ENCODE measurements around the gene C6orf52.
"Not testable (repeated sequence)": the region's sequence is repeated elsewhere in the genome, so short reads cannot be mapped to it uniquely, and the experiment has no call there.

The C6orf52 gene

GRCh38 chr6:10662207-10662606 is 32.2 kb downstream of the C6orf52 start:
- H3K9me3 ChIP-seq (ENCODE audit: severe bottlenecking) = no peaks in the 10 kb centered on the region
- H3K36me3 ChIP-seq (ENCODE audit: low read depth) = no peaks in the 10 kb centered on the region
- TF ChIP-seq CTCF (IDR thresholded peaks at IDR 0.05; ENCODE audit: poor library complexity, severe bottlenecking) = no peak
- no peaks in the 10 kb centered on the region for H3K4me1 ChIP-seq (ENCODE audit: insufficient read depth, poor library complexity, severe bottlenecking)
- DNase-seq (ENCODE audit: low spot score) (no peak), ATAC-seq (ENCODE audit: low read depth) (no peak)
- H3K4me3 ChIP-seq (ENCODE audit: severe bottlenecking) = no peak overlapping the region
- no peak overlapping the region for H3K27ac ChIP-seq (ENCODE audit: poor library complexity, severe bottlenecking)
- H3K27me3 ChIP-seq (ENCODE audit: insufficient read depth, poor library complexity, severe bottlenecking) = peaks cover 2% of the 10 kb centered on the region

GRCh38 chr6:10660431-10661191 is 33.8 kb downstream of the C6orf52 start:
- H3K27me3 ChIP-seq (ENCODE audit: insufficient read depth, poor library complexity, severe bottlenecking); H3K36me3 ChIP-seq (ENCODE audit: low read depth); DNase-seq (ENCODE audit: low spot score); H3K9me3 ChIP-seq (ENCODE audit: severe bottlenecking); H3K4me1 ChIP-seq (ENCODE audit: insufficient read depth, poor library complexity, severe bottlenecking); H3K27ac ChIP-seq (ENCODE audit: poor library complexity, severe bottlenecking); ATAC-seq (ENCODE audit: low read depth); H3K4me3 ChIP-seq (ENCODE audit: severe bottlenecking): not testable (repeated sequence)

- H3K27me3 ChIP-seq (ENCODE audit: insufficient read depth, poor library complexity, severe bottlenecking) = no peaks in the 10 kb centered on the region
- ATAC-seq (ENCODE audit: low read depth) = peak; percentile 62; the same call in 2 of the 3 replicates
- no peak for DNase-seq (ENCODE audit: low spot score)
- H3K27ac ChIP-seq (ENCODE audit: poor library complexity, severe bottlenecking) = no peak overlapping the region
- no peaks in the 10 kb centered on the region for H3K9me3 ChIP-seq (ENCODE audit: severe bottlenecking)
- H3K4me1 ChIP-seq (ENCODE audit: insufficient read depth, poor library complexity, severe bottlenecking) = no peaks in the 10 kb centered on the region
- H3K4me3 ChIP-seq (ENCODE audit: severe bottlenecking) = peak overlapping the region; percentile 32
- TF ChIP-seq CTCF (IDR thresholded peaks at IDR 0.05; ENCODE audit: poor library complexity, severe bottlenecking) = no peak
- no peaks in the 10 kb centered on the region for H3K36me3 ChIP-seq (ENCODE audit: low read depth)
Observed at GRCh38 chr6:10659699-10660348, 34.6 kb downstream of the C6orf52 start.

- no peaks in the 10 kb centered on the region for H3K27me3 ChIP-seq (ENCODE audit: insufficient read depth, poor library complexity, severe bottlenecking)
- no peaks in the 10 kb centered on the region for H3K9me3 ChIP-seq (ENCODE audit: severe bottlenecking)
- H3K27ac ChIP-seq (ENCODE audit: poor library complexity, severe bottlenecking) = no peak overlapping the region
- ATAC-seq (ENCODE audit: low read depth) = no peak
- no peaks in the 10 kb centered on the region for H3K36me3 ChIP-seq (ENCODE audit: low read depth)
- TF ChIP-seq CTCF (IDR thresholded peaks at IDR 0.05; ENCODE audit: poor library complexity, severe bottlenecking) = no peak
- DNase-seq (ENCODE audit: low spot score) = no peak
- peak overlapping the region; percentile 32 for H3K4me3 ChIP-seq (ENCODE audit: severe bottlenecking)
- H3K4me1 ChIP-seq (ENCODE audit: insufficient read depth, poor library complexity, severe bottlenecking) = no peaks in the 10 kb centered on the region
Observed at GRCh38 chr6:10658910-10659698, 35.3 kb downstream of the C6orf52 start.

GRCh38 chr6:10655508-10656055 is 38.8 kb downstream of the C6orf52 start:
- DNase-seq (ENCODE audit: low spot score) = no peak
- H3K36me3 ChIP-seq (ENCODE audit: low read depth) = no peaks in the 10 kb centered on the region
- no peak overlapping the region for H3K27ac ChIP-seq (ENCODE audit: poor library complexity, severe bottlenecking)
- H3K27me3 ChIP-seq (ENCODE audit: insufficient read depth, poor library complexity, severe bottlenecking) = no peaks in the 10 kb centered on the region
- no peak overlapping the region for H3K4me3 ChIP-seq (ENCODE audit: severe bottlenecking)
- H3K4me1 ChIP-seq (ENCODE audit: insufficient read depth, poor library complexity, severe bottlenecking) = no peaks in the 10 kb centered on the region
- no peak for TF ChIP-seq CTCF (IDR thresholded peaks at IDR 0.05; ENCODE audit: poor library complexity, severe bottlenecking)
- ATAC-seq (ENCODE audit: low read depth) = no peak
- H3K9me3 ChIP-seq (ENCODE audit: severe bottlenecking) = no peaks in the 10 kb centered on the region

Measured in RWPE2 (cell line).